ENCODE results near the gene CCR6.

Gene CCR6

DNA sequence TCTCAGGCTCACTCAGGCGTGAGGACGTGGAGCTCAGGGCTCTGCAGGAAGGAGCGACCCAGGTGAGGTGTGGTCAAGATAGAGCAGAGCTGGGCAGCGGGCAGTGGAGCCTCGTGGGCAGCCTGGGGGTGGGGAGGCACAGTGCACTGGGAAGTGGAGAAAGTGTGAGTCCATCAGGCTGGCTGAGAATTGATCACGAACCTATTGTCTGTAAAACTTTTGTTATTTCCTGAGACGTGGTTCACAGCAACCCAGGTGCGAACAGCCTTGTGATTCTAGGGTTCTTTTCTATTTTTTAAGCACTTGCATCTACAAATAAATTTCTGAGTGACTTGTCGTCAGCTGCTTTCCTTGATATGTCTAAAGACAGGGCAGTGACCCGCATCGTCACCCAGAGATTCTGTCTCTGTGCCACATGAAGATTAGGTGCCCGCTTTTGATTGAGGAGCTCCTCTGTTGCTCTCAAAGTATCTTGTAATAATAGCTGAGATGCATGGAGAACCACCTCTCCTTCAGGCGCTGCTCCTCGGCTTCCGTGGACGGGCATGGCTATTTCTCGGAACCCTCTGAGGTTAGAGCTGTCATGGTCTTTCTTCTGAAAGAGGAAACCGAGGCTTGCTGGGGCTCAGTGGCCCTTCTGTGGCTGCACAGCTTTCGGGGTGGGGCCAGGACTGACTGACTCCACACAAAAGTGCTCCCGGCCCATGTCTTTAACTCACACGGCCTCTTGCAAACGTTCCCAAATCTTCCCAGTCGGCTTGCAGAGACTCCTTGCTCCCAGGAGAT lies 662 bp upstream of the CCR6 start:
- no peak for DNase-seq

DNA sequence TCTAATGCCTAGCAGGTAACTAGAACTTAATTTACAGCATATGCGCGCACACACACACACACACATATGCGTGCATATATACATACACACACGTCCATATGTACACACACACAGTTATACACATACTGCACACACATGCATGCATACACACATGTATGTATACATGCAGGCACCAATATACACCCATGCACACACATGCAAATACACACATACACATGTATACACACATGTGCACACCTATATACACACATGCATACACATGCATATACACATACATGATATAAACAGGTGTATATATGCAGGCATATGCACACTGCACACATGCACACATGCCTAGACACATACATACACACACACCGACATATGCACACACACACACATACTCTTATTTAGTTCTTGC lies 1.9 kb downstream of the CCR6 start:
- no peak for DNase-seq

DNA sequence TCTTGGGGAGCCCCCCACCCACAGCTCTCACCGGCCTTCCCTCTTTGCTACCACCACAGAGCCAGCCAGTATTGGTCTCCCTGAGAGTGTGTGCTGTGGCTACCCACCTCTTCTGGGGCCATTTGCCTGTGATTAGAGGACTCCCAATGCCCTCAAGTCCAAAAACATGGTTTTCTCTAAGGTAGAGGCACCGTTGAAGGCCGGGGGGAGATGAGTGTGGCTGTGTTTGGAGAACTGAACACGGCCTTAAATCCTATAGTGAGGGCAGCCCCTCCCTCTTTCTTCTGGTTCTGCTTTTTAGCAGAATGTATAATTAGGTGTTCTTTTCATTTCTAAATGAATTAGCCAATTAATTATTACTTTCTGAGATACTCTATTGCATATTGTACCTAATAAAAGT lies 2.5 kb downstream of the CCR6 start:
- DNase-seq: no peak

DNA sequence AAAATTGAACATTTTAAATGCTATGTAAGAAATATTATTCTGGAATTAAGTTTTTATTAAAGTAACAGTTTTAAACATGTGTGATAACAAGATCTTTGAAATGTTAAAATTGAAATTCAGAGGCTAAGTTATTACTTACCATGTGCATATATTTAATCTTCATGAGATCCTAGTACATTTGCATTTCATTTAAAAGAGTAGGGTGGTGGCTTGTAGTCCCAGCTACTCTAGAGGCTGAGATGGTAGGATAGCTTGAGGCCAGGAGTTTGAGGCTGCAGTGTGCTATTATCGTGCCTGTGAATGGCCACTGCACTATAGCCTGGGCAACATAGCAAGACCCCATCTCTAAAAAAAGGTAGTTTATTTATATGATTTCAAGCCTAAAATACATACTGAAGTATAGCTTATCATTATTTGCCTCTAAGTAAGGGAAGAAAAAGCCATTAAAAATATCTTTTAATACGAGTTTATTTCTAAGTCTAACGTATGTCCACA lies 3.0 kb downstream of the CCR6 start:
- no peak for DNase-seq

DNA sequence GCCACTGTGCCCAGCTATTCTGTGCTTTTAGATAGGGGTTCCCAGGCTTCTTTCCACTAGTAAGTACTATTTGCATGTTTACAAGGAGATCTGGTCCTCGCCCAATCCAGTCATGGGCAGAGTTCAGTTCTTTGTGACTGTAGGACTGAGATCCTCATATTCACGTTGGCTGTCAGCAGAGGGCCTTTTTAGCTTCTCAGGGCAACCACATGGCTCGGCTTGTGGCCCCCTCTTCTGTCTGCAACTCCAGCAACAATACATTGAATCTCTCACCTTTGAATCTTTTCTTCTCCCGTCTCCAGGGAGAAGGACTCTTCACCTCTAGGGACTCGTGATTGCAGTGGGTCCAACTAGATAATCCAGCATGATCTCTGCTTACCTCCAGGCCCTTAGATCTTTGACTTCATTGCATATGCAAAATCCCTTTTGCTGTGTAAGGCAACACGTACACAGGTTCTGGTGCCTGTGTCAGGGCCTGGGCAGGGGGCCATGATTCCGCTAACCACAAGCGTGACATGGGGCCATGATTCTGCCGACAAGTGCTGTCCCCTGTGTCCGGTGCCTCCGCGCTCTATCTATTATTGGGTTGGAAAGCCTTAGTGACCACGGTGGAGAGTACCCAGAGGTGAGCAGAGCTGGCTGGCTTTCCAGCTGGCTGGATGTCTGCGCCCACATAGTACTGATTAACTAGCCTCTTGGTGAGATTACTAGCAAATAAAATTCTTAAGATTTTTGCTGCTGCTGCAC lies 5.1 kb downstream of the CCR6 start:
- DNase-seq: no peak

DNA sequence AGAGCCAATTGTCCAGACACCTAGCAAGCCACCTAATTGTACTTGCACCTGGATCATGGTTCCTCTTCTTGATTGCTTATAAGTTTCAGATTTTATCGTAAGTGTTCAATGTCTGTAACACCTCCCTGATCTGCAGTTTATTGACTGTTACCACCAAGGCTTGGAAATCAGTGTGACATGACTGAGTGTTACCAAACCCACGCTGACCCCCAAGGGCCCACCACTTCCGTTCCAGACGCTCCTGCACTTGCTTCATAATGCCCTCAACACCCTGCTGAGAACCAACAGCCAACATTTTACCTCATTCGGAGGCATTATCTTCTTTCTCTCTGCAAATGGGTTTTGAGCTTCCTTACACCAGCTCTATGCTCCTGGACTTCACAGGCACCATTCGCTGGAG lies 6.3 kb downstream of the CCR6 start:
- no peak for DNase-seq

DNA sequence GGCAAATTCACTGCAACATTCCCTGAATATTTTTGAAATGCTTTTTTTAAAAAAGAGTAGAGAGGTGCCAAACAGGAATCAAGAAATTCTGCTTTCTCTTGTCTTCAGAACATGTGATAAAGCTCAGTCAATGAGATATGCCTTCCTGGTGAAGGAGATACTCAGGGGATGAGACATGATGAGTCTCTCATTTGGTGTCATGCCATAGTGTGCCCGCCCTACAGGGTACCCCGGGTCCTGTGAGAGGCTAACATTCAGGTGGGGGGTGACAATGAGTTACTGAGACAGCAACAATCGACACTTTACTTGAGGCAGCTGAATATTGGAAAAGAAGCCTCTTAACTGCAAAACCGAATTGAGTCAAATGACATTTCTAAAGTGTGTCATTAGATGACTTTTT lies 6.7 kb downstream of the CCR6 start:
- no peak for DNase-seq

DNA sequence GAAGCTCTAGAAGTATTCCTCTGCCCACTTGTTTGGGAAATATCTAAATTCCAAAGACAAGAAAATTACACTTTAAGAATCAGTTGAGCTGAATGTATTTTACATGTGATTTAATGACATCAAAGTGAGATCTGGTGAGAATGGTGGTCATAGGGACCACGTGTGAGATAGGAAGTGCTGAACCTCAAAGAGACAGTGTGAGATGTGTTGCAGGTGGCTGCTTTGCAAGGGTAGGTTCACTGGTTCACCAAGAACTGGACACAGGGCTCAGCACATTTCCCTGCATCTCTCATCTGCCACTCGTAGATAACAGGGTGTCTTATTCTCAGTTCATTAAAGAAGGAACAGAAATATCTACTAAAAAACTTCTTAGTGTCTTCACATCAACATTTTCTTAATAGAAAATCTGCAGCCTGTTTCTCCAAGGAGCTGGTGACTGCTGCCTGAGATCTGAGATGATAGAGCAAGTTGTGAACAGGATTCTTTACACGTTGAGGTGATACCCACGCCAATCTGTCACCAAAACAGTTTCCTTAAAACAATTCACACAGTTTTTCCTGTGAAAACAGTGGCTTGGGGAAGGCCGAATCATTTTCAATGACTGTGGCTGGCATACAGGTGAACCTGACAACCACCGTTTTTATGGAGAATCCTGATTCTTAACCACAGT lies 7.2 kb downstream of the CCR6 start:
- DNase-seq: no peak

DNA sequence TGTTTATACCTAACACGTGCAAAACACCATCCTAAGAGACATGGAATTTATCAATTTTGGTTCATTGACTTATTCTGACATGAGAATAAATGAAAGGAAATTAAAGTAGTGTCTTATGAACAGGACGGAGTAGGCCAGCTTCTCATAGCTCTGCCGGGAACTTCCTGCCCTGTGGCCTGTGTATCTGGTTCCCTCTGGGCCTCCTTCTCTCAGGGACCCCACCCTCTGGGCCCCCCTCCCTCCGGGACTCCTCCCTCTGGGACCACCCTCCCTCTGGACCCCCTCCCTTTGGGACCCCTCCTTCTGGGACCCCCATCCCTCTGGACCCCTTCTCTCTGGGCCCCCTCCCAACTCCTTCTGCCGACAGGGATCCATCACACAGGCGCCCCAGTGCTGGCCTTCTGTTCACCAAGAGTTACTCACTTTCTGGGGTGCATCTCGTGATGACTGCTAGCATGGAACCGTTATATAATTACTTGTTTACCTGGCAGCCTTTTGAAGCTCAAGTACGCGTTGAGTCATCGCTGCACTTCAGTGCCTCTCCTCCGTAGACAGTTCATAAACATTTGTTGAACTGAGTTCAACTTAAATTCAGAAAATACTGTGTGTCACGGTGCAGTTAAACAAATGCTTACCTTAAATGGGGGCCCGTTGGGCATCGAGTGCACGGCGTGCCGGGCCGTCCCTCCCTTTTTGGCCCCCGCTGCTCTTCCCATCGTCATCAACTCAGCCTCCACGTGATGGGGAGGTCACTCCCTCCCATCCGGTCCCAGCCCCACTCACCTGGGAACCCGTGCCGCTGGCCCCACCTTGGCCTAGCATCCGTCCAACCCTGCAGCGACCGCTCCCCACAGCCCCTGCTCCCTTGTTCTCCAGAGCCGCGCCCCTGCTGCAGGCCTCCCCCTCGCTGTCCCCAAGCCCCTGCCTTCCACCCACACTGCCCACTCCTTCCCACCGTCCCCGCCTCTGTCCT lies 8.1 kb downstream of the CCR6 start:
- DNase-seq: peak; percentile 71

DNA sequence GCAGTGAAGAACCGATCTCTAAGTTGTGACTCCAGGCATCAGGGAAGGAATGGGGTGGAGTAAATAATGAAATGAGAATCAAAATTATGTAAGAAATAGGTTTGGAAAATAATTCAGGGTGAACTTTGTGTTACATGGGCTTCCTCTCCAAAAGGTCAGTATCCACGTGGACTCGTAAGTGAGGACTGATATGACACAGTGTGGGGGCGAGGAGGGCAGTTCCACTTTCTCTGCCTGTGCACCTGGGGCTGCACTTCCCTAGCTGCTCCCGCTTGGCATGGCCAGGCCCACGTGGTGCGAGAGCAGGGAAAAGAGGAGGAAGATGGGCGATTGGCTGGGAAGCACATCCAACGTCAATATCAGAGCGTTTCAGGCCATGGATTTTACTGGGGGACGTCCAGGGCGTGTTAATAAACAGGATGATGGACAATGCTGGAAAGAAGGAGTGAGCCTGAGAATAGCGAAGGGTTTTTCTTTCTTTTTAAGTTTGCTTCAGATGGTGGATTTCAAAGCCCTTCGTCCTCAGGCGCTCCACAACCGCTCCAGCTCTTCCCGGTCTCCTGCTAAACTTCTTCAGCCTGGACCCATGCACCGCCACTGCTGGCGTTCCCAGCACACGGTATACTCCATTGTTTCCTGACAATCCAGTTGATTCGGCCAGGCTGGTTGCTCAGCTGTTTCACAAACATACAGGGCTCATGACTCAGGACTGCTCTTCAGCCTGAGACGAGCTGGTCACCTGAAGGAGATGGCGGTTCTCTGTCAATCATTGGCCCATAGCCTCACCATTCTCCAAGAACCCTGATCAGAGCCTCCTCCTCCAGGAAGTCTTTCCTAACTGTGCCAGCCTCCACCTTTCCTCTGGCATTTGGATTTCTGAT lies 11.8 kb downstream of the CCR6 start:
- peak; percentile 21 for DNase-seq

DNA sequence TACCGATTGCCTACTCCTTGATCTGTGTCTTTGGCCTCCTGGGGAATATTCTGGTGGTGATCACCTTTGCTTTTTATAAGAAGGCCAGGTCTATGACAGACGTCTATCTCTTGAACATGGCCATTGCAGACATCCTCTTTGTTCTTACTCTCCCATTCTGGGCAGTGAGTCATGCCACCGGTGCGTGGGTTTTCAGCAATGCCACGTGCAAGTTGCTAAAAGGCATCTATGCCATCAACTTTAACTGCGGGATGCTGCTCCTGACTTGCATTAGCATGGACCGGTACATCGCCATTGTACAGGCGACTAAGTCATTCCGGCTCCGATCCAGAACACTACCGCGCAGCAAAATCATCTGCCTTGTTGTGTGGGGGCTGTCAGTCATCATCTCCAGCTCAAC lies 13.5 kb downstream of the CCR6 start:
- peak; percentile 72 for DNase-seq

DNA sequence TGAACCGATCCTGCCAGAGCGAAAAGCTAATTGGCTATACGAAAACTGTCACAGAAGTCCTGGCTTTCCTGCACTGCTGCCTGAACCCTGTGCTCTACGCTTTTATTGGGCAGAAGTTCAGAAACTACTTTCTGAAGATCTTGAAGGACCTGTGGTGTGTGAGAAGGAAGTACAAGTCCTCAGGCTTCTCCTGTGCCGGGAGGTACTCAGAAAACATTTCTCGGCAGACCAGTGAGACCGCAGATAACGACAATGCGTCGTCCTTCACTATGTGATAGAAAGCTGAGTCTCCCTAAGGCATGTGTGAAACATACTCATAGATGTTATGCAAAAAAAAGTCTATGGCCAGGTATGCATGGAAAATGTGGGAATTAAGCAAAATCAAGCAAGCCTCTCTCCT lies 14.2 kb downstream of the CCR6 start:
- no peak for DNase-seq

DNA sequence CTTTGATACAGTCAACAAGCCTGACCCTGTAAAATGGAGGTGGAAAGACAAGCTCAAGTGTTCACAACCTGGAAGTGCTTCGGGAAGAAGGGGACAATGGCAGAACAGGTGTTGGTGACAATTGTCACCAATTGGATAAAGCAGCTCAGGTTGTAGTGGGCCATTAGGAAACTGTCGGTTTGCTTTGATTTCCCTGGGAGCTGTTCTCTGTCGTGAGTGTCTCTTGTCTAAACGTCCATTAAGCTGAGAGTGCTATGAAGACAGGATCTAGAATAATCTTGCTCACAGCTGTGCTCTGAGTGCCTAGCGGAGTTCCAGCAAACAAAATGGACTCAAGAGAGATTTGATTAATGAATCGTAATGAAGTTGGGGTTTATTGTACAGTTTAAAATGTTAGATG lies 15.0 kb downstream of the CCR6 start:
- DNase-seq: no peak

DNA sequence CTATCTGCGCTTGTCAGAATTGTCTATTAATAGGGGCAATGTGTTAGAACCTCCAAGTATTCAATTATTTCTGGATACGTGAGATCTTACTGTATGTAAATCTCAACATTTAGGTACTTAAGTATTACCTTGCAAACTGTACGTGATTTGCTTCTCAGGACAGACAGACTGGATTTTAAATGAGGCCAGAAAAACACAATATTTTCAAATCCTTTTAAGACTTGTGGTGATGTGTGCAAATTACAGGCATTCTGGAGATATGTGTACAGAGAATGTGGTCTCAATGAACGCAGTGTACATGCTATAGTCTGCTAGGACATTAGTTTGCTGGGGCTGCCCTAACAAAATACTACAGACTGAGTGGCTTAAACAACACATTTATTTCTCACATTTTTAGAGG lies 16.9 kb downstream of the CCR6 start:
- DNase-seq: no peak

DNA sequence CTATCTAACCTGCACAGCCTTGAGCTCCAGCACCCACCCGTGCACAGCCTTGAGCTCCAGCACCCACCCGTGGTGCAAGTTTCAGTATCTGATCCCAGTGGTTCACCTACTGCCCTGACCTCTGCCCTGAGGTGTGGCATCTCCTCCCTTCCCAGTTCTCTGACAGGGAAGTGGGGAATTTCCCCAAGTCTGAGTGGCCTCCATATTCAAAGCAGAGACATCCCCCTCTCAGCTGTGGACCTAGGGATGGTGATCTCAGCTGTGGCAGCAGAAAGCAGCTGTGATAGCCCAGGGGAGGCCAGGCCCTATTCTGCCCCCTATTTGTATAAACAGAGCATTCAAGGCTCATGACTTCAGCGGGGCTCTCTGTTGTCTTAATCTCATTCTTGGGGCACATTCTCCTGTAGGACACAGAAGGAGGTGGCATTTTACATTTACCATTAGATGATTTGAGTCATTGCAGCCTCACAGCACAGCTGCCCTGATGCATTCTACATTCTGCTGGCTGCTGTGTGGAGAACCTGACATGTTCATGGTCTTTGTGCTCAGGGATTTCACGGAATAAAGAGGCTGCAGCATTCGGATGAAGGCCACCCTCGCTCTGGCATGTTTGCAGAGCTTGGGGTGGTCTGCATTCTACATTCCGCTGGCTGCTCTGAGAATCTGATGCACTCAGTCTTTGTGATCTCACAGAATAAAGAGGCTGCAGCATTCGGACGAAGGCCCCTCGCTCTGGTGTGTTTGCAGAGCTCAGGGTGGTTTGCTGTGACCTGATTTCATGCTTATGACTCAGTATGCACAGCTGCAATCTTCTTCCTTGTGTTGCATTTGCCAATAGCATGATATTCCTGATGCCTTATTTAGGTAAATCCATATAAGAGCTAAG lies 17.9 kb downstream of the CCR6 start:
- no peak for DNase-seq

DNA sequence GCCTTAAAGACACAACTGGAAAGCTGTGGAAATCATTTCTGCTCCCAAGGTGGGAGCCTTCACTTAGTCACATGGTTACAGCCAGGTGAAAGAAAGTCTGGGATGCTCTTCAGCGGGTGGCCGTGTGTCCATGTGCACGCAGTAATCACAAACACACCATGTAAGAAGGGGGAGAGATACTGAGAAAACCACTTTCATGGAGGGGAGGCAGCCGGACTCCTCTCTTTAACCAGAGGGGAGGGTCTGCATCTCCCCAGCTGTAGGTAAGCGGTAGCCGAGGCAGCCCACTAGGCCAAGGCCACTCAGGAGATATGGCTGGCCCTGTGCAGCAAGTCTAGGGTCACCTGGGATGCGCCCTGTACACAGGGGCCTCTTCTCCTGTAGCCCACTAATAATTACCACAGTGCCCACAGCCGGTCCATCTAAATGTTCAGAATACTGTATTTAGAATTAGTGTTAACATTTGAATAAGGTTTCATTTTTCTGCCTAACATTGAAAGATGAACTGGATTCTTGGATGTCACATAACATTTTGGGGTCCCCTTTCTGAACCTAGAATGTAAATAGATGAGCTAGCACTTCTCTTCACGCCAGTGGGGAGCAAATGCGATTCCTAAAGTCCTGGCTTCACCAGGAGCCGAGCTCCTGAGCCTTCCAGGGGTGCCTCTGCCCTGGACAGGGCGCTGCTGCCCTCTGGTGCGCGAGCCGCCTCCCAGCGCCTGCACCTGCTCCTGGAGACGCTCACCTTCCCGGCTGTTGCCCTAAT lies 19.0 kb downstream of the CCR6 start:
- DNase-seq: peak; percentile 86

DNA sequence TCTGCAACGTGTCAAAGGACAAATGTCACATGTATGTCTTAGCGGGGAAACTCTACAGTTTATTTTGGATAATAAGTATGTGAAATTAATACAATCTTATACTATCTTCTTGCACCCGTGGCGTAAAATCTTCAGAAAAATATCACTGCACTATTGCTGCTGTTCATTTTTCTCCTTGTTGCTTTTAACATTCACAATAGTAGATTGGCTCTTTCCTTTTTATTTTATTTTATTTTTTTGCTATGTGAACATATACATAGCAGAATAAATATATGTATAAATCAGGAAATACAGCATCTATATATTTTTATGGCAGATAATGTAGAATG lies 19.5 kb downstream of the CCR6 start:
- DNase-seq: no peak

DNA sequence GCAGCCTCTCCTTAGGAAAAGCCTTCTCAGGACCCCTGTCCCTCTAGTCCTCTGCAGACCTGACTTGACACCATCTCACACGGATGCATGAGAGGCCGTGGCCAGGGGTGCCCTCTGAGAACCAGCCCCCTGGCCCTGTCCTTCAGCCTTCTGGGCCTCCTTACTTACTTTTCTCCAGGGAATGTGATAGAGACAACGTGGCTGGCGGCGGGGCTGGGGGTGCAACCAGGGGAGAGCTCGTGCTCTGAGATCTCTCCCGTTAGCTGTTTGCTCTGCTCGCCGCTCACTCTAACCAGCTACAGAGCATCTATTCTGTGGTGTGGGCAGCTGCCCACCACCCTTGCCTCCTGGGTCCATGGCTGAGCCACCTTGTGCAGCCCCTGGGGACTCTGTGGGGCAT lies 20.1 kb downstream of the CCR6 start:
- DNase-seq: no peak

DNA sequence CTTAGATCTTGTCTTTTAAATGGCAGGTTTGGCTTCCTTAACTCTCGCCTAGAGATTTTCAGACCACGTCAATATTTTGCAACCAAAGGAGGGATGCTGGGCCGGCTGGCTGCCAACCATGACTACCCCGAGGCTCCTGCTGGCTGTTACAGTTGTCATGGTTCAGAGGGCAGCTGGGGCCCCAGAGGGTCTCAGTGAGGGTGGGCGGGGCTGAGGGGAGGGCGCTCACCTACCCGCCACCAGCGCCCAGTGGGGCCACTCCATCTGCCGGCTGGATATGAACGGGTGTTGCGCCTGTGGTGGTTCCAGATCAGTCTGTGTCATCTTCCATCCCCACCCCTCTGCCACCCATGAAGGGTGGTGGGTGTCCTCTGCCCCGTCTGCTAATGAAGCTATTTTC lies 22.6 kb downstream of the CCR6 start:
- DNase-seq: no peak

DNA sequence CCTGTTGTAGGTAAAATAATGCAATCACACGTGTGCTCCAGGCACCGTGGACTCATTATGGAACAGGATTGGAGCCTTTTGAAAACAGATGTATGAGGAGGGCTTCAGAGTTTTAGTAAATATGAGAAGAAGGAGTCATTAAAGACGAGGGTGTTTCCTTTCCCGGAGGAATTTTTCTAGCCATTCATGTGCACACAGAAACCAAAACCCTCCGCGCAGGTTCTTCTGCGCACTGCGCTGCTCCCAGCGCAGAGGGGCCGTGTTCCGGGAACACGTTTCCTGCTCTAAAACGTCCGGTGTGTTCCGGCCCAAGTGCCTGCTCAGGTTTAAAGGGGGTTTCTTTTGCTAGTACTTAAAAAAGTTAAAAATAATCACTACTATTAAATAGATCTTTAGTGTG lies 23.2 kb downstream of the CCR6 start:
- DNase-seq: no peak

Measured in activated effector memory CD4-positive, alpha-beta T cell treated with anti-CD3 and anti-CD28 coated beads, Interleukin-2, amount 50 U/mL, for 16 hours (primary cell).